GM19193 (cell line): ENCODE results near the gene NKD2.

Experiments
- POLR2A ChIP-seq: IDR thresholded peaks from 4 replicates; pipeline ENCODE4 v1.6.1; 2011; ENCODE audit not compliant: insufficient read depth, insufficient read length; ENCODE audit errors: extremely low read depth

Gene NKD2

GRCh38 chr5:1034986-1035385 is 26.4 kb downstream of the NKD2 start:
- no peak for TF ChIP-seq POLR2A

- TF ChIP-seq POLR2A: no peak
Measured at GRCh38 chr5:1035421-1036405, 27.1 kb downstream of the NKD2 start.

- TF ChIP-seq POLR2A: no peak
Measured at GRCh38 chr5:1036504-1037122, 28.0 kb downstream of the NKD2 start.

- TF ChIP-seq POLR2A: no peak
Measured at GRCh38 chr5:1037123-1037670, 28.6 kb downstream of the NKD2 start.

GRCh38 chr5:1037671-1038416 is 29.2 kb downstream of the NKD2 start:
- TF ChIP-seq POLR2A: no peak

- no peak for TF ChIP-seq POLR2A
Measured at GRCh38 chr5:1038417-1039209, 30.0 kb downstream of the NKD2 start.

- no peak for TF ChIP-seq POLR2A
Measured at GRCh38 chr5:1039210-1039548, 30.6 kb downstream of the NKD2 start.

GRCh38 chr5:1039706-1040260 is 31.2 kb downstream of the NKD2 start:
- TF ChIP-seq POLR2A: no peak

- no peak for TF ChIP-seq POLR2A
Measured at GRCh38 chr5:1040571-1040970, 32.0 kb downstream of the NKD2 start.

GRCh38 chr5:1041225-1042143 is 32.9 kb downstream of the NKD2 start:
- no peak for TF ChIP-seq POLR2A

GRCh38 chr5:1042626-1043025 is 34.0 kb downstream of the NKD2 start:
- no peak for TF ChIP-seq POLR2A

- no peak for TF ChIP-seq POLR2A
Measured at GRCh38 chr5:1043327-1043726, 34.7 kb downstream of the NKD2 start.

GRCh38 chr5:1044117-1044516 is 35.5 kb downstream of the NKD2 start:
- TF ChIP-seq POLR2A: no peak

GRCh38 chr5:1045960-1046560 is 37.5 kb downstream of the NKD2 start:
- TF ChIP-seq POLR2A: no peak
